Activated CD4-positive, alpha-beta T cell treated with anti-CD3 and anti-CD28 coated beads, Interleukin-2, amount 10 ng/mL, durations not matched to agents 24 days and 14 days (primary cell): ENCODE data around the gene CALML3. TPM values are rescaled to one million over a fixed set of nuclear protein-coding genes. Genes with fewer than 3 reads are reported as not detected.

Source experiments
- DNase-seq: peaks from one replicate; pipeline ENCODE4 v3.0.0; 2022
- H3K27ac Mint-ChIP-seq: one replicate; pipeline ENCODE4 v1.8.0; 2022; ENCODE audit warnings: mild to moderate bottlenecking, mixed read lengths
- H3K27me3 Mint-ChIP-seq: one replicate; pipeline ENCODE4 v1.8.0; 2022; ENCODE audit warnings: mixed read lengths
- H3K36me3 Mint-ChIP-seq: one replicate; pipeline ENCODE4 v1.8.0; 2022; ENCODE audit warnings: low read depth, mild to moderate bottlenecking, mixed read lengths
- H3K4me1 Mint-ChIP-seq: one replicate; pipeline ENCODE4 v1.8.0; 2021; ENCODE audit warnings: mixed read lengths
- H3K4me3 Mint-ChIP-seq: one replicate; pipeline ENCODE4 v1.8.0; 2022; ENCODE audit warnings: mild to moderate bottlenecking, moderate library complexity, mixed read lengths
- H3K9me3 Mint-ChIP-seq: one replicate; pipeline ENCODE4 v1.8.0; 2021; ENCODE audit warnings: mixed read lengths
- intact Hi-C: fragments of 100-400 bp; cut with micrococcal nuclease; formaldehyde crosslinking; loops from one replicate; pipeline ENCODE4 v1.15.1; 2023
- total RNA-seq: library from RNA; stranded (reverse); gene quantifications from 2 replicates; pipeline ENCODE4 v1.2.3, GENCODE V29; 2022

Gene CALML3
- total RNA-seq, 1 donor from 2014 or later: not detected

- peaks cover 13% of the 10 kb centered on the region for H3K27me3 Mint-ChIP-seq
- H3K4me3 Mint-ChIP-seq: no peak overlapping the region
- intact Hi-C loops: no loop called here
- no peak for DNase-seq
- H3K36me3 Mint-ChIP-seq: no peaks in the 10 kb centered on the region
- H3K9me3 Mint-ChIP-seq: peaks cover 4% of the 10 kb centered on the region
- no peaks in the 10 kb centered on the region for H3K4me1 Mint-ChIP-seq
- H3K27ac Mint-ChIP-seq: no peak overlapping the region
Observed at GRCh38 chr10:5544216-5544805, 19.6 kb downstream of the CALML3 start.

- no peak overlapping the region for H3K27ac Mint-ChIP-seq
- no peaks in the 10 kb centered on the region for H3K4me1 Mint-ChIP-seq
- peaks cover 13% of the 10 kb centered on the region for H3K27me3 Mint-ChIP-seq
- intact Hi-C loops: loop anchor here (5.0 kb wide), 1 partner anchor 82 kb away; no protein-coding TSS in a partner anchor
- no peak overlapping the region for H3K4me3 Mint-ChIP-seq
- no peaks in the 10 kb centered on the region for H3K36me3 Mint-ChIP-seq
- no peak for DNase-seq
- peaks cover 4% of the 10 kb centered on the region for H3K9me3 Mint-ChIP-seq
Observed at GRCh38 chr10:5545011-5545410, 20.2 kb downstream of the CALML3 start.

- Mint-ChIP-seq H3K27ac (no peak overlapping the region), H3K27me3 (peaks cover 12% of the 10 kb centered on the region), H3K4me1 (peaks cover 1% of the 10 kb centered on the region), H3K4me3 (no peak overlapping the region), H3K9me3 (peaks cover 4% of the 10 kb centered on the region), H3K36me3 (no peaks in the 10 kb centered on the region)
- DNase-seq: no peak
- intact Hi-C loops: loop anchor here (5.0 kb wide), 1 partner anchor 82 kb away; no protein-coding TSS in a partner anchor
Observed at GRCh38 chr10:5545426-5545777, 20.6 kb downstream of the CALML3 start.

- Mint-ChIP-seq H3K9me3 (peaks cover 4% of the 10 kb centered on the region), H3K27ac (no peak overlapping the region), H3K4me3 (no peak overlapping the region), H3K27me3 (peaks cover 11% of the 10 kb centered on the region), H3K4me1 (peaks cover 4% of the 10 kb centered on the region), H3K36me3 (no peaks in the 10 kb centered on the region)
- no peak for DNase-seq
- intact Hi-C loops: loop anchor here (5.0 kb wide), 1 partner anchor 81 kb away; no protein-coding TSS in a partner anchor
Observed at GRCh38 chr10:5545778-5546710, 21.3 kb downstream of the CALML3 start.

GRCh38 chr10:5546891-5547680, 22.3 kb downstream of the CALML3 start:
- Mint-ChIP-seq H3K4me3 (no peak overlapping the region), H3K36me3 (no peaks in the 10 kb centered on the region), H3K9me3 (peaks cover 4% of the 10 kb centered on the region), H3K27ac (no peak overlapping the region), H3K27me3 (peaks cover 11% of the 10 kb centered on the region), H3K4me1 (peaks cover 14% of the 10 kb centered on the region)
- intact Hi-C loops: loop anchor here (5.0 kb wide), 1 partner anchor 80 kb away; no protein-coding TSS in a partner anchor
- no peak for DNase-seq

GRCh38 chr10:5547681-5547930, 22.8 kb downstream of the CALML3 start:
- Mint-ChIP-seq H3K9me3 (peaks cover 4% of the 10 kb centered on the region), H3K4me3 (no peak overlapping the region), H3K36me3 (no peaks in the 10 kb centered on the region), H3K27ac (no peak overlapping the region), H3K4me1 (peaks cover 19% of the 10 kb centered on the region), H3K27me3 (peaks cover 11% of the 10 kb centered on the region)
- DNase-seq: no peak
- intact Hi-C loops: loop anchor here (5.0 kb wide), 1 partner anchor 80 kb away; no protein-coding TSS in a partner anchor

GRCh38 chr10:5547931-5548660, 23.3 kb downstream of the CALML3 start:
- intact Hi-C loops: loop anchor here (5.0 kb wide), 1 partner anchor 79 kb away; no protein-coding TSS in a partner anchor
- Mint-ChIP-seq H3K4me1 (peaks cover 21% of the 10 kb centered on the region), H3K4me3 (no peak overlapping the region), H3K27me3 (peaks cover 9% of the 10 kb centered on the region), H3K9me3 (peaks cover 4% of the 10 kb centered on the region), H3K36me3 (no peaks in the 10 kb centered on the region), H3K27ac (no peak overlapping the region)
- no peak for DNase-seq

- Mint-ChIP-seq H3K4me3 (no peak overlapping the region), H3K4me1 (peaks cover 26% of the 10 kb centered on the region), H3K36me3 (no peaks in the 10 kb centered on the region), H3K27me3 (peaks cover 6% of the 10 kb centered on the region), H3K9me3 (no peaks in the 10 kb centered on the region), H3K27ac (no peak overlapping the region)
- no peak for DNase-seq
- intact Hi-C loops: loop anchor here (5.0 kb wide), 1 partner anchor 78 kb away; no protein-coding TSS in a partner anchor
Observed at GRCh38 chr10:5549462-5550249, 24.9 kb downstream of the CALML3 start.

- H3K9me3 Mint-ChIP-seq: no peaks in the 10 kb centered on the region
- no peak overlapping the region for H3K4me3 Mint-ChIP-seq
- DNase-seq: no peak
- peaks cover 8% of the 10 kb centered on the region for H3K27me3 Mint-ChIP-seq
- H3K4me1 Mint-ChIP-seq: peaks cover 27% of the 10 kb centered on the region
- intact Hi-C loops: no loop called here
- H3K36me3 Mint-ChIP-seq: no peaks in the 10 kb centered on the region
- no peak overlapping the region for H3K27ac Mint-ChIP-seq
Observed at GRCh38 chr10:5550250-5550545, 25.4 kb downstream of the CALML3 start.

GRCh38 chr10:5550621-5551530, 26.1 kb downstream of the CALML3 start:
- Mint-ChIP-seq H3K9me3 (no peaks in the 10 kb centered on the region), H3K27me3 (peaks cover 9% of the 10 kb centered on the region), H3K36me3 (no peaks in the 10 kb centered on the region), H3K27ac (no peak overlapping the region), H3K4me3 (no peak overlapping the region), H3K4me1 (peaks cover 27% of the 10 kb centered on the region)
- intact Hi-C loops: no loop called here
- DNase-seq: no peak

- Mint-ChIP-seq H3K4me1 (peaks cover 27% of the 10 kb centered on the region), H3K27ac (peak overlapping the region; percentile 86), H3K9me3 (no peaks in the 10 kb centered on the region), H3K4me3 (peak overlapping the region; percentile 49), H3K36me3 (no peaks in the 10 kb centered on the region), H3K27me3 (peaks cover 7% of the 10 kb centered on the region)
- intact Hi-C loops: loop anchor here (1.0 kb wide), 1 partner anchor 104 kb away; no protein-coding TSS in a partner anchor
- peak; percentile 76 for DNase-seq
Observed at GRCh38 chr10:5551531-5552375, 27.0 kb downstream of the CALML3 start.
